Neuronal stem cell (in vitro differentiated cells): ENCODE data around the gene NLRP11.

Source experiments
- DNase-seq: peaks from one replicate; pipeline ENCODE4 v3.0.0-alpha.2; 2013; ENCODE audit warnings: low spot score
- H2AFZ ChIP-seq: one replicate; pipeline ENCODE4 v1.6.1; 2013; ENCODE audit warnings: mild to moderate bottlenecking, low read length, inconsistent platforms
- H2AK5ac ChIP-seq: 2 replicates; pipeline ENCODE4 v1.6.1; 2013; ENCODE audit warnings: low read depth, mild to moderate bottlenecking, inconsistent platforms, low read length, moderate library complexity, mixed read lengths
- H2BK120ac ChIP-seq: 2 replicates; pipeline ENCODE4 v1.6.1; 2013; ENCODE audit warnings: low read depth, mild to moderate bottlenecking, inconsistent platforms, low read length, moderate library complexity, mixed read lengths
- H2BK12ac ChIP-seq: one replicate; pipeline ENCODE4 v1.6.1; 2013; ENCODE audit warnings: low read length, inconsistent platforms
- H2BK15ac ChIP-seq: 2 replicates; pipeline ENCODE4 v1.6.1; 2013; ENCODE audit warnings: mild to moderate bottlenecking, low read length, inconsistent platforms, mixed read lengths
- H2BK5ac ChIP-seq: one replicate; pipeline ENCODE4 v1.6.1; 2013; ENCODE audit warnings: inconsistent platforms, mild to moderate bottlenecking, low read length, moderate library complexity
- H3K14ac ChIP-seq: one replicate; pipeline ENCODE4 v1.6.1; 2013; ENCODE audit warnings: low read length, inconsistent platforms
- H3K18ac ChIP-seq: 2 replicates; pipeline ENCODE4 v1.6.1; 2013; ENCODE audit warnings: low read length, inconsistent platforms
- H3K23ac ChIP-seq: 2 replicates; pipeline ENCODE4 v1.6.1; 2013; ENCODE audit warnings: low read depth, mild to moderate bottlenecking, mixed read lengths, low read length, inconsistent platforms; ENCODE audit not compliant: poor library complexity
- H3K27ac ChIP-seq: replicated peaks from 3 replicates; pipeline ENCODE4 v1.5.1; 2013; ENCODE audit warnings: low read length, inconsistent platforms
- H3K27me3 ChIP-seq, 3 experiments: 2 replicates each; pipeline ENCODE4 v1.6.1; 2013; ENCODE audit warnings: low read length in 3 of 3, mild to moderate bottlenecking in 2 of 3, inconsistent platforms in 1 of 3, low read depth in 1 of 3, mixed read lengths in 1 of 3, moderate library complexity in 1 of 3; ENCODE audit not compliant: control insufficient read depth in 3 of 3, insufficient read depth in 3 of 3
- H3K36me3 ChIP-seq, 2 donors: replicated peaks in 1 of 2; 2 replicates each; pipeline ENCODE4 v1.6.1; 2013; ENCODE audit warnings: low read length in 2 of 2; ENCODE audit not compliant: control insufficient read depth in 2 of 2, insufficient read depth in 2 of 2
- H3K4ac ChIP-seq: 2 replicates; pipeline ENCODE4 v1.6.1; 2013; ENCODE audit warnings: inconsistent platforms, mild to moderate bottlenecking, low read length, moderate library complexity
- H3K4me1 ChIP-seq, 2 donors: 1 replicate in 1 of 2; 2 replicates in 1 of 2; pipeline ENCODE4 v1.6.1; 2013; ENCODE audit warnings: low read length in 2 of 2, low read depth in 1 of 2; ENCODE audit not compliant: control insufficient read depth in 2 of 2, insufficient read depth in 1 of 2
- H3K4me2 ChIP-seq: one replicate; pipeline ENCODE4 v1.6.1; 2013; ENCODE audit warnings: mild to moderate bottlenecking, low read length, inconsistent platforms; ENCODE audit not compliant: insufficient read depth, poor library complexity, severe bottlenecking
- H3K4me3 ChIP-seq, 2 donors: 2 replicates each; pipeline ENCODE4 v1.5.1; 2013; ENCODE audit warnings: low read length in 2 of 2, mild to moderate bottlenecking in 2 of 2, inconsistent platforms in 1 of 2, moderate library complexity in 1 of 2
- H3K79me1 ChIP-seq: one replicate; pipeline ENCODE4 v1.6.1; 2013; ENCODE audit warnings: low read depth, mild to moderate bottlenecking, inconsistent platforms, low read length, moderate library complexity
- H3K9ac ChIP-seq: one replicate; pipeline ENCODE4 v1.6.1; 2013; ENCODE audit warnings: mild to moderate bottlenecking, low read depth, low read length, inconsistent platforms; ENCODE audit not compliant: poor library complexity
- H3K9me3 ChIP-seq, 2 donors: replicated peaks in 1 of 2; 2 replicates each; pipeline versions ENCODE3 to v1.6.1; 2013; ENCODE audit warnings: low read length in 2 of 2, mild to moderate bottlenecking in 2 of 2, inconsistent platforms in 1 of 2, low read depth in 1 of 2, mixed read lengths in 1 of 2, moderate library complexity in 1 of 2; ENCODE audit not compliant: control insufficient read depth in 2 of 2, insufficient read depth in 1 of 2
- H4K8ac ChIP-seq: one replicate; pipeline ENCODE4 v1.6.1; 2013; ENCODE audit warnings: low read depth, mild to moderate bottlenecking, inconsistent platforms, low read length, moderate library complexity
- H4K91ac ChIP-seq: one replicate; pipeline ENCODE4 v1.6.1; 2013; ENCODE audit warnings: low read length, low read depth, mild to moderate bottlenecking, inconsistent platforms; ENCODE audit not compliant: poor library complexity
- WGBS, 2 donors: extraction: QIAGEN DNeasy Blood & Tissue Kit; methylation state at CpG; one replicate each; pipeline ENCODE4 v1.1.7; 2013; ENCODE audit warnings: missing lambda C conversion rate in 2 of 2, mixed read lengths in 1 of 2; ENCODE audit not compliant: insufficient read length in 2 of 2, insufficient replicate concordance in 1 of 2; ENCODE audit errors: extremely low coverage in 2 of 2; 5-methylcytosine and 5-hydroxymethylcytosine counted together

Gene NLRP11

GRCh38 chr19:55813906-55814305, 17.9 kb downstream of the NLRP11 start:
- Histone ChIP-seq H3K4ac (no peak overlapping the region), H3K9me3 (peaks cover 0 to 28% of the 10 kb centered on the region in 2 donors), H2BK15ac (no peak overlapping the region), H4K8ac (no peak overlapping the region), H3K4me3 (no peak overlapping the region), H2BK120ac (no peak overlapping the region), H3K4me2 (no peak overlapping the region), H2AK5ac (no peak overlapping the region), H3K18ac (no peak overlapping the region), H2BK5ac (no peak overlapping the region), H3K36me3 (no peaks in the 10 kb centered on the region), H4K91ac (no peak overlapping the region), H3K14ac (no peak overlapping the region), H2BK12ac (no peak overlapping the region), H3K4me1 (no peaks in the 10 kb centered on the region), H3K23ac (no peak overlapping the region), H2AFZ (no peak overlapping the region), H3K27ac (no peak overlapping the region), H3K27me3 (peaks cover 0 to 4% (median 2%) of the 10 kb centered on the region in 3 experiments), H3K9ac (no peak overlapping the region), H3K79me1 (no peaks in the 10 kb centered on the region)
- no peak for DNase-seq
- no CpG with 5 or more reads among the region's 5 CpGs for WGBS, 2 donors

GRCh38 chr19:55812449-55812848, 19.4 kb downstream of the NLRP11 start:
- Histone ChIP-seq H3K4ac (no peak overlapping the region), H3K14ac (no peak overlapping the region), H3K4me3 (no peak overlapping the region), H3K18ac (no peak overlapping the region), H2BK5ac (no peak overlapping the region), H2AFZ (no peak overlapping the region), H3K27me3 (peaks cover 0 to 2% (median 0%) of the 10 kb centered on the region in 3 experiments), H3K36me3 (no peaks in the 10 kb centered on the region), H2BK15ac (no peak overlapping the region), H3K9me3 (peaks cover 0 to 27% of the 10 kb centered on the region in 2 donors), H4K91ac (no peak overlapping the region), H3K23ac (no peak overlapping the region), H3K4me1 (no peaks in the 10 kb centered on the region), H2BK12ac (no peak overlapping the region), H4K8ac (no peak overlapping the region), H3K4me2 (no peak overlapping the region), H3K9ac (no peak overlapping the region), H2AK5ac (no peak overlapping the region), H3K79me1 (no peaks in the 10 kb centered on the region), H2BK120ac (no peak overlapping the region), H3K27ac (no peak overlapping the region)
- WGBS, 2 donors: no CpG with 5 or more reads among the region's 7 CpGs
- DNase-seq: no peak

- Histone ChIP-seq H3K79me1 (no peaks in the 10 kb centered on the region), H4K8ac (no peak overlapping the region), H2BK5ac (no peak overlapping the region), H3K9ac (no peak overlapping the region), H3K4me1 (no peaks in the 10 kb centered on the region), H4K91ac (no peak overlapping the region), H3K27ac (no peak overlapping the region), H3K23ac (no peak overlapping the region), H3K14ac (no peak overlapping the region), H2AFZ (no peak overlapping the region), H3K4ac (no peak overlapping the region), H3K27me3 (peaks cover 0 to 3% (median 2%) of the 10 kb centered on the region in 3 experiments), H2BK12ac (no peak overlapping the region), H3K18ac (no peak overlapping the region), H2AK5ac (no peak overlapping the region), H2BK120ac (no peak overlapping the region), H3K4me2 (no peak overlapping the region), H3K4me3 (no peak overlapping the region), H3K9me3 (peaks cover 0 to 30% of the 10 kb centered on the region in 2 donors), H2BK15ac (no peak overlapping the region), H3K36me3 (no peaks in the 10 kb centered on the region)
- DNase-seq: no peak
- WGBS, 2 donors: no CpG with 5 or more reads among the region's 3 CpGs
Measured at GRCh38 chr19:55811340-55811739, 20.5 kb downstream of the NLRP11 start.

- no peak overlapping the region for H3K23ac ChIP-seq
- H3K4me1 ChIP-seq: no peaks in the 10 kb centered on the region
- no peak overlapping the region for H3K27ac ChIP-seq
- H3K4me3 ChIP-seq: no peak overlapping the region
- DNase-seq: no peak
- no peak overlapping the region for H2BK5ac ChIP-seq
- peak overlapping the region; percentile 78 for H2AFZ ChIP-seq
- no peak overlapping the region for H3K18ac ChIP-seq
- H2BK15ac ChIP-seq: no peak overlapping the region
- no peak overlapping the region for H2BK120ac ChIP-seq
- no peak overlapping the region for H2BK12ac ChIP-seq
- no peak overlapping the region for H4K8ac ChIP-seq
- H3K4ac ChIP-seq: no peak overlapping the region
- H3K14ac ChIP-seq: no peak overlapping the region
- H3K36me3 ChIP-seq: no peaks in the 10 kb centered on the region
- H3K79me1 ChIP-seq: no peaks in the 10 kb centered on the region
- H3K4me2 ChIP-seq: no peak overlapping the region
- no peak overlapping the region for H3K9ac ChIP-seq
- H3K27me3 ChIP-seq: peaks cover 0 to 5% (median 2%) of the 10 kb centered on the region in 3 experiments
- peaks cover 0 to 36% of the 10 kb centered on the region in 2 donors for H3K9me3 ChIP-seq
- H4K91ac ChIP-seq: no peak overlapping the region
- no peak overlapping the region for H2AK5ac ChIP-seq
- no CpG with 5 or more reads among the region's 20 CpGs for WGBS, 2 donors
Measured at GRCh38 chr19:55809381-55810058, 22.3 kb downstream of the NLRP11 start.
